ENCODE data around the gene AIDA.
A peak's percentile ranks its signal among the peaks of the same experiment; 100 is the strongest.

DNA sequence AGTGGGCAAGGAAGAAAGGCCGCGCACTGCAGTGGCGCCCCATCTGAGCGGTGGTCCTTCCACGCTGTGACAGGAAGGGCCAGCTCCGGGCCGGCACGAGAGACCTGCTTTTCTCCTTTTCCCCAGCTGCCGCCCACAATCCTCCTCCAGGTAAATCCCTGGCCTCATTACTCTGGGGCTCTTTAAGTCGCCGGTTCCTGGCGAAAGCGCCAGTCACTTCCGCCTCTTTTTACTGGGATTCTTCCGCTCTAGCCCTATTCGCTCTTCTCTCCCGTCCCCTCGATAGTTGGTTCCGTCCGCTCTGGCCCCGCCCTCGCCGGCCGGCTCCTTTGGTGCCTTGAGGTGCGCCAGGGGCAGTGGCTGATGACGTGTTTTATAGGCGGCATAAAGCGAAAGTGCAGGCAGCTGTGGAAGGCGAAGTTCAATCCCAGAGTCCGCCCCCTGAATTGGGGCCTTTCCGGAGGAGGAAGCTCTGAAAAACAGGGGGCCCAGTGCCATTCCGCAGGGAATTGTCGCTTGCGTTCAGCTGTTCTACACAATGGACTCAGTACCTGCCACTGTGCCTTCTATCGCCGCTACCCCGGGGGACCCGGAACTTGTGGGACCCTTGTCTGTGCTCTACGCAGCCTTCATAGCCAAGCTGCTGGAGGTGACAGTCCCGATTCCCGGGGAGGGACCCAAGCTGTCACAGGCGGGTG is 68.2 kb downstream of the AIDA start:
- TF ChIP-seq POLR2A (IDR thresholded peaks at IDR 0.05) (peak; percentile 83 to 97 (median 96)), CTCF (IDR thresholded peaks at IDR 0.05) (peak in 2 of 7 experiments; percentile 12 to 29)
